Measurements from ENCODE around the gene QRICH2.

- TF ChIP-seq, protein P1, sequence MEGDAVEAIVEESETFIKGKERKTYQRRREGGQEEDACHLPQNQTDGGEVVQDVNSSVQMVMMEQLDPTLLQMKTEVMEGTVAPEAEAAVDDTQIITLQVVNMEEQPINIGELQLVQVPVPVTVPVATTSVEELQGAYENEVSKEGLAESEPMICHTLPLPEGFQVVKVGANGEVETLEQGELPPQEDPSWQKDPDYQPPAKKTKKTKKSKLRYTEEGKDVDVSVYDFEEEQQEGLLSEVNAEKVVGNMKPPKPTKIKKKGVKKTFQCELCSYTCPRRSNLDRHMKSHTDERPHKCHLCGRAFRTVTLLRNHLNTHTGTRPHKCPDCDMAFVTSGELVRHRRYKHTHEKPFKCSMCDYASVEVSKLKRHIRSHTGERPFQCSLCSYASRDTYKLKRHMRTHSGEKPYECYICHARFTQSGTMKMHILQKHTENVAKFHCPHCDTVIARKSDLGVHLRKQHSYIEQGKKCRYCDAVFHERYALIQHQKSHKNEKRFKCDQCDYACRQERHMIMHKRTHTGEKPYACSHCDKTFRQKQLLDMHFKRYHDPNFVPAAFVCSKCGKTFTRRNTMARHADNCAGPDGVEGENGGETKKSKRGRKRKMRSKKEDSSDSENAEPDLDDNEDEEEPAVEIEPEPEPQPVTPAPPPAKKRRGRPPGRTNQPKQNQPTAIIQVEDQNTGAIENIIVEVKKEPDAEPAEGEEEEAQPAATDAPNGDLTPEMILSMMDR (IDR thresholded peaks at IDR 0.05; ENCODE audit: low read length), result no peak
- no peak for TF ChIP-seq EZH2 (IDR thresholded peaks at IDR 0.05; ENCODE audit: borderline replicate concordance, low read length)
Measured at GRCh38 chr17:76261421-76262215, 46.5 kb downstream of the QRICH2 start.

Measured in OCI-LY1 (cell line).